GM19035 (cell line): ENCODE results near the gene SH3PXD2B.
A peak's percentile ranks its signal among the peaks of the same experiment; 100 is the strongest.

Experiments used
- ATAC-seq: cut with Tn5 transposase; IDR thresholded peaks from one replicate; pipeline ENCODE4 v1.9.1; 2021; ENCODE audit not compliant: unreplicated experiment

Gene SH3PXD2B

DNA sequence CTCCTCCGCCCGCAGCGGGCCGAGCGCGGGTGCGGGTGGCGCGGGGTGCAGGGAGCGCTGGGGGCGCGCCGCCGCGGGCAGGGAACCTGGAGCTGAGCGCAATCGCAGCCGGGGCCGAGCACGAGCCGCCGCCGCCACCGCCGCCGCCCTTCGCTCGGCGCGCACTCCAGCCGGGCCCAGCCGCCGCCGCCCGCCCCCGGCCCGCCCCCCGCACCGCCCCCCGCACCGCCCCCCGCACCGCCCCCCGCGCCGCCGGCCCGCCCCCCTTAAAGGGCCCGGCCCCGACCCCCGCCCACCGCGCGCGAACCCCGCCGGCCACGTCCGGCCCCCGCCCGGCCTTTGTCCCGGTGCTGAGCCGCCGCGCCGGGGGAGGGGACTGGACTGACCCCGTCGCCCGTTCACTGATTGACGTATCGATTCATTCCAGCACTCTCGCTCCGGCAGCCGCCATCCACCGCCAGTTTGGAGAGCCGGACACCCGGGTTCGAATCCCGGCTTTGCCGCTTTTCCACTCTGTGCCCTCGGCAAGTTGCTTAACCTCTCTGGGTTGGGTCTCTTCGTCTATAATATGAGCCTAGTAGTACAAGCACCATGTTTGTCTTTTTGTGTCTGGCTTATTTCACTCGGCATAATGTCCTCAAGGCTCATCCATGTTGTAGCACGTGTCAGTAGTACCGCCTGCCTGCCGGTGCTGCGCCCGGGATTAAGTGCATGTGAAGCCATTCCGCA, at the start of gene SH3PXD2B:
SH3PXD2B (minus strand) TSS at position 168 of the 729 bp plus-strand sequence. CDS start 173 bp downstream, outside the sequence.
- peak; percentile 47 for ATAC-seq

DNA sequence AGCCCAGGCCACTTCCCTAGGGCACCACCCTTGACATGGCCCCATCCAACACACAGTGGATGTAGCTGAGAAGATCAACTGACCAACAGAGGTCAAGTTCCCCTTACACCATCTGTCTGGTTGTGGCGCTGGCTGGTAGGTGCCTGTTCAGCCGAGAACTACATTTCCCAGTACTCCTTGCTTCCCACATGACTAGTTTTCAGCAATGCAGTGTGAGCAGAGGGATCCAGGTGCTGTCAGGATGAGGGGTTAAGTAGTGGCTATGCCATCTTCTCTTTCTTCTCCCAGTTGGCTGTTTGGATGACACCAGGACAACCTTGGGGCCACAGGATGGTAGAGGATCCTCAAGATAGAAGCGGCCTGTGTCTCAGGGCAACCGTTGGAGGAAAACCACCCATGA, 48.6 kb upstream of the SH3PXD2B start:
- ATAC-seq, result no peak

DNA sequence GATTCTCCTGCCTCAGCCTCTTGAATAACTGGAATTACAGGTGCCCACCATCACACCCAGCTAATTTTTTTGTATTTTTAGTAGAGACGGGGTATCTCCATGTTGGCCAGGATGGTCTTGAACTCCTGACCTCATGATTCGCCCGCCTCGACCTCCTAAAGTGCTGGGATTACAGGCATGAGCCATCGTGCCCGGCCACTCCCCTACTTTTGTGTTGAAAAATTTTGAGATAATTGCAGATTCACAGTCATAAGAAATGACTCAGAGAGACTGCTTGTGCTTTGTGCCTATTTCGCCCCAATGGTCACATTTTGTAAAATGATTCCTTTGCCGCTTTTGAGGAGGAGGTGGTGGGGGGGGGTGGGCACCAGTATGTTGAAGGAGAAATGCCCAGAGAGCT, 48.1 kb upstream of the SH3PXD2B start:
- ATAC-seq, result no peak

DNA sequence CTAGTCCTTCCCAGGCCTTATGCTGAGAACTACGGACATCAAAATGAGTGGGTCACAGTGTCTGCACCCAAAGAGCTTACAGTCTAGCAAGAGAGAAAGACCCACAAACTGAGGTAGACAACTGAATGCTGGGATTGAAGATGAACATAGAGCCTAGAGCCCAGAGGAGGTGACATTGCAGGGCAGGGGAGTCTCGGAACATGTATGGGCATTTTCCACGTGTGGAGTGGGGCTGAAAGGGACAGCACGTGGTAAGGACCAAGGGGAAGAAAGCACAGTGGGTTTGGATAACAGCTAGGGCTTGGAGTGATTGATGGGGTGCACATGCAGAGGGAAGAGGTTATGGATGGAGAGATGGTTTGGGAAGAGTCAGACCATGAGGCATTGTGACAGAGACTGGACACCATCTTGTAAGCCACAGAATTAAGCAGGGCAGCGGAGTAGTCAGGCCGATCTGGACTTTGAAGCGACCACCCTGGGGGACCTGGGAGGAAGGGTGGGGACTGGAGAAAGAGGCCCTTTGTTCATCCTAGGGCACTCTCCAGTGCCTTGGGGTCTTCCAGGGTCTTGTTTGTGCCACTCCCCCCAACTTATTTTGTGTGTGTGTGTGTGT, 47.5 kb upstream of the SH3PXD2B start:
- ATAC-seq, result no peak

DNA sequence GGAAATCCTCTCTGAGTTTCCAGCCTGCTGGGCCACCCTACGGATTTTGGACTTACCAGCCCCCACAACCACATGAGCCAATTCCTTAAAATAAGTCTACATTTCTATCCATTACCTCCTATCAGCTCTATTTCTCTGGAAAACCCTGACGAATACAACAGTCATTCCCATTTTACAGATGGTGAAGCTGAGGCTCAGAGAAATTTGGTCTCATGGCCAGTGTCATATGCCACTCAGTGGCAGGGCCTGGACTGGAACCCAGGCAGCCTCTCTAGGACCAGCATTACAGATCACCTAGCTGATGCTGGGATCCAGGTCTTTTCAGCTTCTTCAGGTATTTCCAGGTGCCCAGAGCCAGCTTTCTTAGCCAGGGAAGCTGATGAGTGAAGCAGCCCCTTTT, 45.0 kb upstream of the SH3PXD2B start:
- ATAC-seq, result no peak

DNA sequence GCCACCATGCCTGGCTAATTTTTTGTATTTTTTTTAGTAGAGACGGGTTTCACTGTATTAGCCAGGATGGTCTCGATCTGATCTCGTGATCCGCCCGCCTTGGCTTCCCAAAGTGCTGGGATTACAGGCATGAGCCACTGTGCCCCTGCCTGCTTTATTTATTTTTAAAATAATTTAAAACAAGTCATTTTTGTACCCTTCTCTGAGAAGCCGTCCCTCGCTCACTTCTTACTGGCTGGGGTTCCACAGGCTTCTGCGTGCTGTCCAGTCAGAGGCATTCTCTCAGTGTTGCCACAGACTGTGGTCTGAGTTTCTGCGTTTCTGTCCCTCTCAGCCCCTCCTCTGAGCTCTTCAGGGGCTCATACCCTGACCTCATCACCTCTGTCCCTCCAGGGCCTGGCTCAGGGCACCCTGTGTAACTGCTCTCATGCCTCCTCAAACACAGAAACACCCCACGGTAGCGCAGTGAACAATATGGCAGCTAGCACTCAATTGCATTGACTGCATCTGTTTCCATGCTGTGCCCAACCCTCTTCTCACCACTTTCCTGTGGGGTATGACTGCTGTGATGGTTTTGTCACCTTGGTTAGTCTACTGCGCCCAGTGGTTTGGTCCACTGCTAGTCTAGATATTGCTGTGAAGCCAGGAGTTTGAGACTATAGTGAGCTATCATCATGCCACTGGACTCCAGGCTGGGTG, 44.3 kb upstream of the SH3PXD2B start:
- ATAC-seq, result no peak

DNA sequence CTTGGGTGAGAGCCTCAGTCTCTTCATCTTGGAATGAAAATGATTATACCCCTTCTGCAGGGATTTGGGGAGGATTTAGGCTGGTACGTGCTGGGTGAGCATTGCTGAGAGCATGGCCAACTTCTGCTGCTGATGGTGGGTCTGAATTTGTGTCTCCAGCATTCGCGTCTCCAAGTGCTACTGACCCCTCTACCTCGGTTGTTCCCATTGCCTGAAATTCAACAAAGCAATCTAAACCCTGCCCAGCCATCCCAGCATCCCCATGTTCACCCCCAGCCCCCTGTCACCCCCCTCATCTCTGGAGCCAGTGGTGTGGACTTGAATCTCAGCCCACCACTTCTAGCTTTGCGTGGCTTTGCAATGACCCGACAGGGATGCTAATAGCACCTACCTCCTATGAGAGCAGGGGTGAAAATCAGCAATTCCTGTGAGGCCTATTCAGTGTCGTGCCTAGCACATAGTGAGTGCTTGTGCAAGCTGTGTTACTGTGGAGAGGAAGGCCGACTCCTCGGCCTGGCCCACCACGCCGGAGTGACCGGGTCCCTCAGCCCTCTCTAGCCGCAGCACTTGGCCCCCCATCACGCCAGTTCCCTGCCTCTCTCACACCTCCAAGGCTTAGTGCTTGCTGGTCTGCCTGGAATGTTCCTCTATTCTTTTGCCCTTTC, 43.4 kb upstream of the SH3PXD2B start:
- no peak for ATAC-seq

DNA sequence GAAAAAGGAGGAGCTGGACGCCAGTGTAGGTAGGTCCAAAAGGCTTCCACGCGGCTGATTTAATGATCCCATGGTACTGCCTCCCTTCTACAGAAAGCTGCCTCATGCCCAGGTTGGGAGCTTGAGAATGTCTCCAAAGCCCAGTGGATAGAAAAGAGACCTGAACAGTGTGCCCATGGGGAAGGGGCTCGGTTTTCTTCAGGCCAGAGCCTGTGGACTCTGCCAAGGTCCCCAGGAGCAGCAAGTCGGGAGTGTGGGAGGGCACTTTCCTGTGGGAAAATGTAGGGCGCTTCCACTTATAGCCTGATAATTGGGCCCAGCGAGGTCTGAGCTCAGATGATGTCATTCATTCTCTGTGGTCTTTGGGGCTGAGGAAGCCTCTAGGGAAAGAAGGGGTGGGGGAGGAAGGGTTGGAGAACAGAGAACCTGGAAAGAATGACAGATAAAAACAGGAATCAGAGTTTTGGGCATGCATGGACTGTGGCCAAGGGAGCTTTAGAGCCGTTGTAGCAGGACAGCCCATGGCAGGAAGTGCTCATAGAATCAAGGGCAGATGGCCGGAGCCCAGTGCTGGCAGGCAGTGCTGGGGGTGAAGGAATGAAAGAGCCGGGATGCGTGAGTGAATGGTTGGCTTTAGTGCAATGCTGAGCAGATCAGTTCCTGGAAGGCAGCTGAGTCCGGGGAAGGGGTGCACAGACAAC, 42.5 kb upstream of the SH3PXD2B start:
- no peak for ATAC-seq

DNA sequence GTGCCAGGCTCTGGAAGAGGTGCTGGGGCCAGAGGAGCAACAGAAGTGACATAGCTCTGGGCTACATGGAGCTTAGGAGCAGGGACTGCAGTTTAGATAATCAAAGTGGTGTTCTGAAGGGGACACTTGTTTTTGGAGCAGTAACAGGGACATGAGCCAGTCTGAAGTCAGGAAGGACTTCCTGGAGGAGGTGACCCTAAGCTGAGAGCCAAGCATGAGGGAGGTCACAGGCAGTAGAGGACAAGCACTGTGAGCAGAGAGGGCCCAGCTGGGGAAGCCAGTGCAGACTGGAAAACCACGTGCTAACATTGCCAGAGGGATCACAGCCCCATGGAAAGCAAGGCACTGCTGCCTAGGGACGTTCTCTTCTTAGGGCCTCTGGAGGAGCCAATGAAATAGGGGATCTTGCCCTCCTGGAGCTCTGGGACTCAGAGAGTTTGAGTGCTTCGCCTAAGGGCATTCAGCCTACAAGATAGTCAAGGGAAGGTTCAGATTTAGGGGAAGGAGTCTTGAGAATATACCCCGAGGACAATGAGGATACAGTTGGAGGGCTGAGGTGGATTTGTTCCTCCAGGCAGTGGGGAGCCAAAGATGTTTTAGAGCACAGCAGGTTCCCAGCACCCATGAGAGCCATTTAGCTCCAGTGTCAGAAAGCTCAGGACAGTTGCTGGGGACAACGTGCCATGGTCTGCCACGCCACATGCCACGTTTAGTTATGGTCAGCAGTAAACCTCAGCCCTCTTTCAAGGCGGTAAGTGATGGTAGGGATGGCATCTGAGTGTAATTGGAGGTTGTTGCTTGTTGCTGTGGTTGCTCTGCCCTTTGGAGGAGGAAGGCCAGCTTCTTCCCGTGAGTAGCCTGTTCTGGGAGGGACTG, 40.5 kb upstream of the SH3PXD2B start:
- no peak for ATAC-seq

DNA sequence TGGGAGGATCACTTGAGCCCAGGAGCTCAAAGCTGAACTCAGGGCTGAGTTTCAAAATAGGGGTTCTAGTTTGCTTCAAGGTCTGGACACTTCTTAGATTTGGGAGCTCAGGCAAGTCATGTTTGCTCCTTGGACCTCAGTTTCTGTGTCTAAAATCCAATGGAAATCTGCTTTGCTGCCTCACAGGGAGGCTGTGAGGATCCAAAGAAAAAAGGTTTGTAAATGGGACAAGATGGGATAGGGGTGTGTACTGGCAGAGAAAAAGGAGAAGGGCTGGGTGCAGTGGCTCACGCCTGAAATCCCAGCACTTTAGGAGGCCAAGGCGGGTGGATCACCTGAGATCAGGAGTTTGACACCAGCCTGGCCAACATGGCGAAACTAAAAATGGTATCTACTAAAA, 39.6 kb upstream of the SH3PXD2B start:
- ATAC-seq, result no peak

DNA sequence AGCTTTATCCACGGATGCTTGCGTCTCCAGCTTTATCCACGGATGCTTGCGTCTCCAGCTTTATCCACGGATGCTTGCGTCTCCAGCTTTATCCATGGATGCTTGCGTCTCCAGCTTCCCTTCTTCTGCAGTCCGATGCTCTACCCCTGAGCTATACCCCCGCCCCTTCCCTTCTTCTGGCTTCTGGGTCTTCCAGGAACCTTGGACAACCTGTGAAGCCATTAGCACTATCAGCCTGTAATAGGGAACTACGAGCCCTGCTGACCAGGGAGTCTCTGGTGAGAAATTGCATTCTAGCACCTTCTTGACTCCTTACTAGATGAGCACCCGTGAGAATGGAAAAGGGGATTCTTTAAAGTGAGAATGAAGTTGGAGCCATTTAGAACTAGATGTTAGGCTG, 39.1 kb upstream of the SH3PXD2B start:
- ATAC-seq, result no peak

DNA sequence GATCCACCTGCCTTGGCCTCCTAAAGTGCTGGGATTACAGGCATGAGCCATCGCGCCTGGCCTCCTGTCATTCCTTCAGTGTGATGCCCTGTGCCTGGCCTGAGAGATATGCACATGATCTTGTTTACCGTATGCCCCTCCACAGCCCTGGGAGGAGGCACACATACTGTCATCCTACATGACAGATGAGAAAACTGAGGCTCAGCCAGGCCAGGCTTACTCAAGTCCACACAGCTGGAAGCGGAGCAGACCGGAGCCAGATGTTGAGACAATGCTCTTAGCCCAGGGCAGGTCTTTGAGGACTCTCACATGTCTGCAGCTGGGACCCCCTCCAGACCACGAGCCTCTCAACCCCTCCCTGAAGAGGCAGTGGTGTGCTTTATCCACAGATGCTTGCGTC, 38.7 kb upstream of the SH3PXD2B start:
- ATAC-seq, result no peak

DNA sequence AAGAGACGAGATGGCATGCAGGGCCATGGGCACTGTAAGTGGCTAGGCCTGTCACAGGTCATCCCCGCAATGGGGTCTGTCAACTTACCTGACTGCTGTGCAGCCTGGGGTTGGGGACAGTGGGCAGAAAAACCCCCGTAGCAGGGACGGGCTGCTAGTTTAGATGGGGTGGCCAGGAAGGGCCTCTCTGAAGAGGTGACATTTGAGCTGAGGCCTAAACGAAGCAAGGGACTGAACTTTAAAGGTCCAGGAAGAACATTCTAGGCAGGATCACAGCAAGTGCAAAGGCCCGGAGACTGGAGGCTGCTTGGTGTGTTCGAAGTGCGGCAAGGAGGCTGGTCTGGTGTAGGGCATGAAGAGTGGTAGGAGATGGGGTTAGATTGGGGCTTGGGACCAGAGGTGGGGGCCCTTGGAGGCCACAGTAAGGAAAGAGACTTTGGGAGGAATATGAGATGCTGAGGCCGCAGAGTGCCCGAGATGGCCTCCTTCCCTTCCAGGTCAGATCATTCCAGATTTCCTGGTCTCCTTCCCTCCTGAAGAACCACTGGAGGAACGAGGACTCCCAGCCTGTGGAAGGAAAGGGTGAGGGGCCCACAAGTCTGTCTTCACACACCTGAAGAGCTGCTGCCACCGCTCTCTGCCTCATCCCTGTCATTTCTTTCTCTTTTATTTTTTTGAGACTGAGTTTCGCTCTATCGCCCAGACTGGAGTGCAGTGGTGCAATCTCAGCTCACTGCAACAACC, 37.9 kb upstream of the SH3PXD2B start:
- no peak for ATAC-seq

DNA sequence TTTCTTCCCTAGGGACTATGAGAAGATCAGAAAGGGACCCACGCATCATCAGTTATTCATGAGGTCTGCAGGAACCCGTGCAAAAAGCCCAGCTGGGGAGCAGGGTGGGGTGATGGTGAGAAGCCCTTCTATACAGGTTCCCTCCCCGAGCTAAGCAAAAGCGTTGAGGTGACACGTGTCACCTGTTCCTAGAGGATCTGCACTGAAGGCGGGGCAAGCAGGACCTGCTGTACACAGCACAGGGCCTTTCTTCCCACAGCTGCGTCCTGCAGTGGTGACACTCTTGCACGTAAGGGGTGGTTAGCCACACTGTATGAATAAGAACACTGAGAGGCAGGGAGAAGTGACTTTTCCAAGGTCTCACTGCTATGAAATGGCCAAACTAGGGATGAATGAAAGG, 37.2 kb upstream of the SH3PXD2B start:
- no peak for ATAC-seq

DNA sequence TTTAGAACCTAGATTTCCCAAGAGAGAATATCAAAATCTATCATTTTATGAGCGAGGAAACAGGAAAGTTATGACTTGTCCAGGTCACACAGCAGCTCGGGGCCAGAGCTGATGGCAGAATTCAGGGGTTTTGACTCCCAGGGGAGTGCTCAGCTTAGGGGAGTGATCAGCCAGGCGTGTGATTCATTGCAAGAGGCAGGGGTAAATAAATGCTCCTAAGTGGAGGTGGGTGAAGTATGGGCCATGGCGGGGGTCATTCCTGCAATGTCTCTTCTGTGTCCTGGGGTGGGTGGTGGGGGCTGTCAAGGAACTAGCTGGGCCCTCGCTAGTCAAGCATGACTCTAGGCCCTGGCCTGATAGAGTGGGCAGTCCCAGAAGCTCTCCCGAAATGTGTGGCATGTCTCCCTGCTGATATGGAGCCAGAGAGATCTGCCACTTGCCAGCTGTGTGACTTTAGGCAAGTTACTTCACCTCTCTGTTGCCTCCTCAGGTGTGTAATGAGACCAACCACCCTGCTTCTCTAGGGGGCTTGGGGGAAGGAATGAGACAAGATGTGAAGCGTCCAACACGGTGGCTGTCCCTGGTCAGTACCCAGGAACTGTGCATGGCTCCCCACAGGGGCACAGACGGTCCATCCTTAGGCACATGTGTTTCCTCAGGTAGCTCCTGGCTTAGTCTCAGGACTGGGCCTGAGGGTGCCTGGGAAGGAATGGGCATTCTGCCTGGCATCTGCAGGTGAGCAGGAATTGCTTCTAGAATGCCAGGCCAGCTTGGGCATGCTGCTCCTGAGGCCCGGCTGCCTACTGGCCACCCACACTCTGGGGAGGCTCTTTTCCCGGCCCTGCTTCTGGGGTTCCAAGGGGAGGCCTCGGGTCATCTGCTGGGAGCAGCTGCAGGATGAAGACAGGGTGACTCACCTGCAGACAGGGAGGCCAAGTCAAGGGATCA, 36.5 kb upstream of the SH3PXD2B start:
- ATAC-seq, result no peak

DNA sequence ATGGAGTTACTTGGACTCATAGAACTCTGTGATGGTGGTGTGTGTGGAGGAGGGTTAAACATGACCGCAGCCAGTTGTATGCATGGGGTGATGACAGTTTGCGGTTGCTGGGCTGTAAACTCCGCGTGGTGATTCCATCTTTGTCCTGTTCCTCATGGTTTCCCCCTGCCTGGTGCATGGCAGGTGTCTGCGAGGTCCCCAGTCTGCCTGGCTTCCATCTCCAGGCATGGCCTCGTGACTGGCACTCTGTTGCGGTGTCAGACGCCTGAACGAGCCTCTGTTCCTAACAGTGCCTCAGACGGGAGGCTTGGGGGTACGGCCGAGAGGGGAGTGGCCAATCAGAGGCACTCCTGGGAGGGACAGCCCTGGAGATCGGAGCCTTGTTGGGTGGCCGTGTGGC, 33.9 kb upstream of the SH3PXD2B start:
- ATAC-seq, result no peak

DNA sequence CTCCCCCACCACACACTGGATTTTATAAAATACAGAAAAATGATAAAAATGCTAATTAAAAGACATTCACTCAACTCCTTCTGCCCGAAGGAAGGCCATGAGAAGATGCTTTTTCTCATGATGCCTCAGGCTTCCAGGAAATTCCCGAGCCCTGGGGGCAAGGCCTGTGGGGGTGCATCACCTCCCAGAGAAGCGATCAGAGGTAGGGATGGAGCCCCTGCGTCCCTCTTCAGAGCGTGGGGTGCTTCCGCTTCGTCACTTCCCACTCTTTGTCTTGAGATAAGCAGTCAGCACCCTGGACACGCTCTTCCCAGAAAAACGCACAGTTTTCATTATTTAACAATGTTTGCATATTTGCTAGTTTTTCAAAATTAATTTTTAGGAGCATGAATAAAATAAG, 33.3 kb upstream of the SH3PXD2B start:
- no peak for ATAC-seq

DNA sequence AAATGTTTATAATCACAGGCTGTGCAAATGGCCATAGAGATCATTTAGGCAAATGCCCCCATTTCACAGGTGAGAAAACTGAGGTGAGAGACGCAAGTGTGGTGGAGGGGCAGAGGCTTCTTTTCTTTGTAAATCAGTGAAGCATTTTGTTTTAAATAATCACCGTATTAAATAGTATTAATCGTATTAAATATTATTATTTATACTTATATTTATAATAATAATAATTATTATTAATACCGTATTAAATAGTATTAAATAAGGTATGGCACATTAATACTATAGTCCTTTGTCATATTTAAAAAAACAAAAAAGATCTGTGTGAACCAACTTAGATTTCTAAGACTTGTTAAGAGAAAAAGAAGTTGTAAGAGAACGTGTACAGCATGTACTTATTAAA, 32.6 kb upstream of the SH3PXD2B start:
- ATAC-seq, result no peak
